ENCODE results near the gene PCYT2.

Gene PCYT2

GRCh38 chr17:81871387-81872230, 39.6 kb downstream of the PCYT2 start:
- Histone ChIP-seq H3K4me3 (ENCODE audit: control insufficient read depth in 1 of 7, extremely low read depth in 1 of 7, insufficient read depth in 4 of 7, low read depth in 2 of 7, low read length in 6 of 7) (peak overlapping the region; percentile 46 to 90 (median 81)), H3K4me1 (ENCODE audit: control extremely low read depth in 1 of 4, control insufficient read depth in 4 of 4, insufficient read depth in 4 of 4, low read length in 3 of 4) (peaks cover 0 to 56% (median 48%) of the 10 kb centered on the region in 4 experiments), H3K27me3 (replicated peaks in 2 of 5; ENCODE audit: control insufficient read depth in 4 of 5, insufficient read depth in 5 of 5, low read length in 4 of 5) (no peaks in the 10 kb centered on the region), H3K9me3 (ENCODE audit: control extremely low read depth in 1 of 5, control insufficient read depth in 4 of 5, insufficient read depth in 2 of 5, low read depth in 1 of 5, low read length in 4 of 5) (no peaks in the 10 kb centered on the region), H3K27ac (ENCODE audit: insufficient read depth in 1 of 2, low read depth in 1 of 2, low read length in 2 of 2, poor library complexity in 1 of 2, severe bottlenecking in 2 of 2) (peak overlapping the region; percentile 88 to 95), H3K36me3 (ENCODE audit: control insufficient read depth in 4 of 4, insufficient read depth in 4 of 4, low read length in 3 of 4) (peaks cover 0 to 31% (median 19%) of the 10 kb centered on the region in 4 experiments)
- WGBS (ENCODE audit: insufficient coverage), result under 1% methylated on average over 81 of the region's 86 CpGs
- POLR2A ChIA-PET, result interaction anchor here (0.5 to 2.6 kb wide), 4 partner anchors 10 to 83 kb away, joined by 3 to 21 read pairs (median 5); partner anchors contain the start of genes P4HB and SIRT7
- DNase-seq, result peak; percentile 88 to 93 (median 91)
- CTCF ChIA-PET, result interaction anchor here (1.1 to 2.6 kb wide), 4 partner anchors 9 to 13 kb away, joined by 3 to 20 read pairs (median 4); no protein-coding TSS in a partner anchor

GRCh38 chr17:81870981-81871386, 40.2 kb downstream of the PCYT2 start, which contains the start of gene ARHGDIA:
TSS of gene ARHGDIA (minus strand) at chr17:81871337. CDS start at chr17:81869930, 1,407 bp downstream.
- Histone ChIP-seq H3K27me3 (replicated peaks in 2 of 5; ENCODE audit: control insufficient read depth in 4 of 5, insufficient read depth in 5 of 5, low read length in 4 of 5) (no peaks in the 10 kb centered on the region), H3K4me1 (ENCODE audit: control extremely low read depth in 1 of 4, control insufficient read depth in 4 of 4, insufficient read depth in 4 of 4, low read length in 3 of 4) (peaks cover 0 to 62% (median 51%) of the 10 kb centered on the region in 4 experiments), H3K4me3 (ENCODE audit: control insufficient read depth in 1 of 7, extremely low read depth in 1 of 7, insufficient read depth in 4 of 7, low read depth in 2 of 7, low read length in 6 of 7) (peak within 1 kb of the TSS; percentile 46 to 91 (median 86)), H3K36me3 (ENCODE audit: control insufficient read depth in 4 of 4, insufficient read depth in 4 of 4, low read length in 3 of 4) (peaks cover 0 to 33% (median 20%) of the 10 kb centered on the region in 4 experiments), H3K27ac (ENCODE audit: insufficient read depth in 1 of 2, low read depth in 1 of 2, low read length in 2 of 2, poor library complexity in 1 of 2, severe bottlenecking in 2 of 2) (peak within 1 kb of the TSS; percentile 88 to 95), H3K9me3 (ENCODE audit: control extremely low read depth in 1 of 5, control insufficient read depth in 4 of 5, insufficient read depth in 2 of 5, low read depth in 1 of 5, low read length in 4 of 5) (no peaks in the 10 kb centered on the region)
- DNase-seq, result no peak
- POLR2A ChIA-PET, result interaction anchor here (1.2 to 2.6 kb wide), 3 partner anchors 10 to 47 kb away, joined by 3 to 21 read pairs (median 5); partner anchors contain the start of genes P4HB and SIRT7
- CTCF ChIA-PET, result interaction anchor here (1.8 to 2.6 kb wide), 2 partner anchors 9 to 12 kb away, joined by 3 to 20 read pairs; no protein-coding TSS in a partner anchor
- 0% methylated on average over 18 of the region's 64 CpGs for WGBS (ENCODE audit: insufficient coverage)

- WGBS (ENCODE audit: insufficient coverage), result 1% methylated on average over 61 of the region's 65 CpGs
- POLR2A ChIA-PET, result interaction anchor here (1.2 to 2.6 kb wide), 3 partner anchors 9 to 47 kb away, joined by 3 to 21 read pairs (median 5); partner anchors contain the start of genes P4HB and SIRT7
- peaks cover 0 to 65% (median 51%) of the 10 kb centered on the region in 4 experiments for H3K4me1 ChIP-seq (ENCODE audit: control extremely low read depth in 1 of 4, control insufficient read depth in 4 of 4, insufficient read depth in 4 of 4, low read length in 3 of 4)
- CTCF ChIA-PET, result interaction anchor here (0.7 to 3.8 kb wide), 16 partner anchors 9 to 185 kb away, joined by 3 to 20 read pairs (median 4); partner anchors contain the start of genes MAFG and P4HB
- peak overlapping the region; percentile 77 to 89 for H3K27ac ChIP-seq (ENCODE audit: insufficient read depth in 1 of 2, low read depth in 1 of 2, low read length in 2 of 2, poor library complexity in 1 of 2, severe bottlenecking in 2 of 2)
- DNase-seq, result peak in 2 of 3 donors; percentile 59 to 65
- no peaks in the 10 kb centered on the region for H3K9me3 ChIP-seq (ENCODE audit: control extremely low read depth in 1 of 5, control insufficient read depth in 4 of 5, insufficient read depth in 2 of 5, low read depth in 1 of 5, low read length in 4 of 5)
- peak overlapping the region; percentile 44 to 91 (median 86) for H3K4me3 ChIP-seq (ENCODE audit: control insufficient read depth in 1 of 7, extremely low read depth in 1 of 7, insufficient read depth in 4 of 7, low read depth in 2 of 7, low read length in 6 of 7)
- H3K36me3 ChIP-seq (ENCODE audit: control insufficient read depth in 4 of 4, insufficient read depth in 4 of 4, low read length in 3 of 4), result peaks cover 0 to 40% (median 23%) of the 10 kb centered on the region in 4 experiments
- no peaks in the 10 kb centered on the region for H3K27me3 ChIP-seq (replicated peaks in 2 of 5; ENCODE audit: control insufficient read depth in 4 of 5, insufficient read depth in 5 of 5, low read length in 4 of 5)
These were observed 40.8 kb downstream of the PCYT2 start for GRCh38 chr17:81870131-81870980.

DNA sequence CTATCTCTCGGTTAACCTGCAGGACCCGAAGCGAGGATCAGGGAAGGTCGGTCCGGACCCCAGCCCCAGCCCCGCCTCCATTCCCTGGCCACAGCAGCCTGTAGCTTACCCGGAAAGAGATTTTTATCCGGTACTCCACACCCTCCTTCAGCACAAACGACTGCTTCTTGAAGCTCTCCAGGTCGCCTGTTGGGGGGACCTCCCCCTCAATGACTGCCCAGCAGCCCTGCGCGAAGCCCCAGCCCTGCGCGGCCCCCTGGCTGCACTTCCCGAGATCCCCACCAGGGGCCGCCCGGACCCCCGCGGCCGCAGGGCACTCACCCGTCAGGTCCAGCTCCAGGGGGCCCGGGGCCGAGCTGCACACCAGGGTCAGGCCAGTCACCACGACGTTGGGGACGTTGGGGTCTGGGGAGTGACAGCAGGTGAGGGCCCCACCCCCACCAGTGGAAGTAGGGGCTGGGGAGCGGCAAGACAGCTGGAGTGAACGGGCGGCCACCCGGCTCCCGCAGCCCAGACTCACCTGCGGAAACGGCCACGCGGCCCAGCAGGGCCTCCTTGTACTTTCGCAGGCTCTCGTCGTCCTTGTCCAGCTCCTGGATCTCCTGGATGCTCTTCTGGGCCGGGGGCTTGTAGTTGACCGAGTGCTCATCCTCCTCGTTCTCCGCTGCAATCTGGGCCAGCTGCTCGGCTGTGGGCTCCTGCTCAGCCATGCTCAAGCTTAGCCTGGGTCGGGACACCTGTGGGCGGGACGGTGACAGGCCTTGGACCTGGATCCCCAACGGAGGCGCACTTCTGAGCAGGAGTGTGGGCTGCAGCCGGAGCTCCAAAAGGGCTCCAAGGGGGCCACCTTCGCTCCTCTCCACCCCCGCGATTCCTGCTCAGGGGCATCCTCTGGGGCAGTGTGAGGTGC, 41.7 kb downstream of the PCYT2 start:
- H3K27me3 ChIP-seq (replicated peaks in 2 of 5; ENCODE audit: control insufficient read depth in 4 of 5, insufficient read depth in 5 of 5, low read length in 4 of 5), result no peaks in the 10 kb centered on the region
- CTCF ChIA-PET, result interaction anchor here (0.9 to 3.8 kb wide), 17 partner anchors 8 to 184 kb away, joined by 3 to 20 read pairs (median 5); partner anchors contain the start of genes MAFG and P4HB
- peaks cover 0 to 42% (median 24%) of the 10 kb centered on the region in 4 experiments for H3K36me3 ChIP-seq (ENCODE audit: control insufficient read depth in 4 of 4, insufficient read depth in 4 of 4, low read length in 3 of 4)
- 56% methylated on average over 52 of the region's 52 CpGs for WGBS (ENCODE audit: insufficient coverage)
- peak overlapping the region in 6 of 7 experiments; percentile 80 to 91 (median 88) for H3K4me3 ChIP-seq (ENCODE audit: control insufficient read depth in 1 of 7, extremely low read depth in 1 of 7, insufficient read depth in 4 of 7, low read depth in 2 of 7, low read length in 6 of 7)
- H3K9me3 ChIP-seq (ENCODE audit: control extremely low read depth in 1 of 5, control insufficient read depth in 4 of 5, insufficient read depth in 2 of 5, low read depth in 1 of 5, low read length in 4 of 5), result no peaks in the 10 kb centered on the region
- peak overlapping the region in 1 of 2 experiments; percentile 89 for H3K27ac ChIP-seq (ENCODE audit: insufficient read depth in 1 of 2, low read depth in 1 of 2, low read length in 2 of 2, poor library complexity in 1 of 2, severe bottlenecking in 2 of 2)
- POLR2A ChIA-PET, result interaction anchor here (0.6 to 2.6 kb wide), 5 partner anchors 8 to 311 kb away, joined by 3 to 21 read pairs (median 4); partner anchors contain the start of gene P4HB
- DNase-seq, result peak in 2 of 3 donors; percentile 59 to 61
- H3K4me1 ChIP-seq (ENCODE audit: control extremely low read depth in 1 of 4, control insufficient read depth in 4 of 4, insufficient read depth in 4 of 4, low read length in 3 of 4), result peaks cover 0 to 65% (median 51%) of the 10 kb centered on the region in 4 experiments

- CTCF ChIA-PET, result interaction anchor here (0.9 to 3.8 kb wide), 13 partner anchors 9 to 152 kb away, joined by 3 to 20 read pairs (median 5); partner anchors contain the start of gene MAFG
- Histone ChIP-seq H3K4me3 (ENCODE audit: control insufficient read depth in 1 of 7, extremely low read depth in 1 of 7, insufficient read depth in 4 of 7, low read depth in 2 of 7, low read length in 6 of 7) (peak overlapping the region in 2 of 7 experiments; percentile 8 to 16), H3K27ac (ENCODE audit: insufficient read depth in 1 of 2, low read depth in 1 of 2, low read length in 2 of 2, poor library complexity in 1 of 2, severe bottlenecking in 2 of 2) (no peak overlapping the region), H3K9me3 (ENCODE audit: control extremely low read depth in 1 of 5, control insufficient read depth in 4 of 5, insufficient read depth in 2 of 5, low read depth in 1 of 5, low read length in 4 of 5) (no peaks in the 10 kb centered on the region), H3K4me1 (ENCODE audit: control extremely low read depth in 1 of 4, control insufficient read depth in 4 of 4, insufficient read depth in 4 of 4, low read length in 3 of 4) (peaks cover 0 to 63% (median 51%) of the 10 kb centered on the region in 4 experiments), H3K36me3 (ENCODE audit: control insufficient read depth in 4 of 4, insufficient read depth in 4 of 4, low read length in 3 of 4) (peaks cover 0 to 46% (median 24%) of the 10 kb centered on the region in 4 experiments), H3K27me3 (replicated peaks in 2 of 5; ENCODE audit: control insufficient read depth in 4 of 5, insufficient read depth in 5 of 5, low read length in 4 of 5) (no peaks in the 10 kb centered on the region)
- 84% methylated on average over 30 of the region's 30 CpGs for WGBS (ENCODE audit: insufficient coverage)
- POLR2A ChIA-PET, result interaction anchor here (0.6 to 2.6 kb wide), 4 partner anchors 8 to 311 kb away, joined by 3 to 21 read pairs (median 4); partner anchors contain the start of gene P4HB
- DNase-seq, result no peak
These were observed 42.5 kb downstream of the PCYT2 start for GRCh38 chr17:81868674-81869220.
